ENCODE data around the gene NEU2. TPM values are rescaled to one million over a fixed set of nuclear protein-coding genes. Genes with fewer than 3 reads are reported as not detected.
"Not testable (repeated sequence)": the region's sequence is repeated elsewhere in the genome, so short reads cannot be mapped to it uniquely, and the experiment has no call there.

NEU2 gene
- total RNA-seq, 4 donors from 2014 or later = not detected

GRCh38 chr2:233064530-233065199 is 32.2 kb downstream of the NEU2 start:
- DNase-seq = no peak
- no peak overlapping the region for H3K4me3 ChIP-seq (replicated peaks in 1 of 3)
- 83 to 85% methylated on average over 16 of the region's 16 CpGs for WGBS, 2 donors
- no peak for TF ChIP-seq CTCF (IDR thresholded peaks at IDR 0.05)
- TF ChIP-seq POLR2A (IDR thresholded peaks at IDR 0.05) = no peak
- no peaks in the 10 kb centered on the region for H3K27me3 ChIP-seq
- H3K36me3 ChIP-seq = no peaks in the 10 kb centered on the region
- no peaks in the 10 kb centered on the region for H3K9me3 ChIP-seq
- peaks cover 0 to 2% of the 10 kb centered on the region in 2 donors for H3K4me1 ChIP-seq
- intact Hi-C loops (cut with DNase I) = no loop called here
- H3K27ac ChIP-seq = no peak overlapping the region

- H3K36me3 ChIP-seq; H3K4me1 ChIP-seq; H3K27ac ChIP-seq; H3K9me3 ChIP-seq; DNase-seq; H3K4me3 ChIP-seq (replicated peaks in 1 of 3); intact Hi-C loops (cut with DNase I); H3K27me3 ChIP-seq: not testable (repeated sequence)
- 83 to 87% methylated on average over 4 of the region's 4 CpGs for WGBS, 2 donors
Observed at GRCh38 chr2:233065200-233065589, 32.7 kb downstream of the NEU2 start.

GRCh38 chr2:233065954-233066470 is 33.5 kb downstream of the NEU2 start:
- intact Hi-C loops (cut with DNase I) = no loop called here
- no peak for DNase-seq
- no peaks in the 10 kb centered on the region for H3K9me3 ChIP-seq
- H3K27ac ChIP-seq = no peak overlapping the region
- H3K4me1 ChIP-seq = no peaks in the 10 kb centered on the region
- no peak for TF ChIP-seq CTCF (IDR thresholded peaks at IDR 0.05)
- no peak for TF ChIP-seq POLR2A (IDR thresholded peaks at IDR 0.05)
- no peak overlapping the region for H3K4me3 ChIP-seq (replicated peaks in 1 of 3)
- H3K27me3 ChIP-seq = no peaks in the 10 kb centered on the region
- WGBS, 2 donors = 95 to 99% methylated on average over 9 of the region's 9 CpGs
- no peaks in the 10 kb centered on the region for H3K36me3 ChIP-seq

GRCh38 chr2:233068762-233069418 is 36.4 kb downstream of the NEU2 start:
- H3K4me3 ChIP-seq (replicated peaks in 1 of 3) = no peak overlapping the region
- no peak overlapping the region for H3K27ac ChIP-seq
- intact Hi-C loops (cut with DNase I) = no loop called here
- H3K27me3 ChIP-seq = no peaks in the 10 kb centered on the region
- no peaks in the 10 kb centered on the region for H3K9me3 ChIP-seq
- TF ChIP-seq POLR2A (IDR thresholded peaks at IDR 0.05) = no peak
- no peak for TF ChIP-seq CTCF (IDR thresholded peaks at IDR 0.05)
- 53 to 61% methylated on average over 9 of the region's 9 CpGs for WGBS, 2 donors
- no peaks in the 10 kb centered on the region for H3K4me1 ChIP-seq
- no peak for DNase-seq
- no peaks in the 10 kb centered on the region for H3K36me3 ChIP-seq

- intact Hi-C loops (cut with DNase I) = no loop called here
- 78 to 100% methylated on average over 4 of the region's 4 CpGs for WGBS, 2 donors
- H3K27me3 ChIP-seq = no peaks in the 10 kb centered on the region
- no peaks in the 10 kb centered on the region for H3K36me3 ChIP-seq
- peaks cover 0 to 13% of the 10 kb centered on the region in 2 donors for H3K4me1 ChIP-seq
- H3K27ac ChIP-seq = no peak overlapping the region
- DNase-seq = no peak
- H3K4me3 ChIP-seq (replicated peaks in 1 of 3) = no peak overlapping the region
- no peaks in the 10 kb centered on the region for H3K9me3 ChIP-seq
- TF ChIP-seq CTCF (IDR thresholded peaks at IDR 0.05) (no peak), POLR2A (IDR thresholded peaks at IDR 0.05) (no peak)
Observed at GRCh38 chr2:233072838-233073237, 40.4 kb downstream of the NEU2 start.

Data from thyroid gland (tissue), 4 donors.